ENCODE results near the gene DONSON.

The DONSON gene

GRCh38 chr21:33537212-33537611 lies 51.3 kb downstream of the DONSON start:
- TF ChIP-seq, protein P1, sequence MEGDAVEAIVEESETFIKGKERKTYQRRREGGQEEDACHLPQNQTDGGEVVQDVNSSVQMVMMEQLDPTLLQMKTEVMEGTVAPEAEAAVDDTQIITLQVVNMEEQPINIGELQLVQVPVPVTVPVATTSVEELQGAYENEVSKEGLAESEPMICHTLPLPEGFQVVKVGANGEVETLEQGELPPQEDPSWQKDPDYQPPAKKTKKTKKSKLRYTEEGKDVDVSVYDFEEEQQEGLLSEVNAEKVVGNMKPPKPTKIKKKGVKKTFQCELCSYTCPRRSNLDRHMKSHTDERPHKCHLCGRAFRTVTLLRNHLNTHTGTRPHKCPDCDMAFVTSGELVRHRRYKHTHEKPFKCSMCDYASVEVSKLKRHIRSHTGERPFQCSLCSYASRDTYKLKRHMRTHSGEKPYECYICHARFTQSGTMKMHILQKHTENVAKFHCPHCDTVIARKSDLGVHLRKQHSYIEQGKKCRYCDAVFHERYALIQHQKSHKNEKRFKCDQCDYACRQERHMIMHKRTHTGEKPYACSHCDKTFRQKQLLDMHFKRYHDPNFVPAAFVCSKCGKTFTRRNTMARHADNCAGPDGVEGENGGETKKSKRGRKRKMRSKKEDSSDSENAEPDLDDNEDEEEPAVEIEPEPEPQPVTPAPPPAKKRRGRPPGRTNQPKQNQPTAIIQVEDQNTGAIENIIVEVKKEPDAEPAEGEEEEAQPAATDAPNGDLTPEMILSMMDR (IDR thresholded peaks at IDR 0.05), result no peak
- H3K4me3 ChIP-seq (ENCODE audit: low read depth in 1 of 2, low read length in 1 of 2), result no peak overlapping the region
- H3K27me3 ChIP-seq, result no peaks in the 10 kb centered on the region
- no peaks in the 10 kb centered on the region for H3K36me3 ChIP-seq
- H3K4me1 ChIP-seq (ENCODE audit: control insufficient read depth in 1 of 2, insufficient read depth in 1 of 2, low read depth in 1 of 2, low read length in 1 of 2), result peaks cover 21 to 23% of the 10 kb centered on the region in 2 experiments
- no peak overlapping the region for H3K27ac ChIP-seq
- no peaks in the 10 kb centered on the region for H3K9me3 ChIP-seq

GRCh38 chr21:33531007-33531406 lies 57.5 kb downstream of the DONSON start:
- Histone ChIP-seq H3K4me3 (ENCODE audit: low read depth in 1 of 2, low read length in 1 of 2) (no peak overlapping the region), H3K9me3 (no peaks in the 10 kb centered on the region), H3K27ac (no peak overlapping the region), H3K4me1 (ENCODE audit: control insufficient read depth in 1 of 2, insufficient read depth in 1 of 2, low read depth in 1 of 2, low read length in 1 of 2) (peaks cover 11 to 15% of the 10 kb centered on the region in 2 experiments), H3K27me3 (no peaks in the 10 kb centered on the region), H3K36me3 (peaks cover 14% of the 10 kb centered on the region)
- TF ChIP-seq, protein P1 (IDR thresholded peaks at IDR 0.05), result no peak
